Tibial nerve (tissue), 4 donors: ENCODE data around the gene CNOT2.

Source experiments
- EP300 ChIP-seq, 2 donors: sonication (generic); formaldehyde crosslinking; IDR thresholded peaks; one replicate each; pipeline ENCODE4 v1.6.1; 2017; ENCODE audit warnings: antibody characterized with exemption in 2 of 2, mild to moderate bottlenecking in 1 of 2
- POLR2A ChIP-seq, 2 donors: fragments of 450-650 bp; IDR thresholded peaks; one replicate each; pipeline ENCODE4 v1.6.1; 2017; ENCODE audit warnings: antibody characterized with exemption in 2 of 2, mild to moderate bottlenecking in 2 of 2, moderate library complexity in 2 of 2
- TF ChIP-seq, protein P1 (sequence below), 5 experiments: fragments of 200-600 bp in 3 of 5; fragments of 450-650 bp in 2 of 5; sonication (generic) in 3 of 5; IDR thresholded peaks; one replicate each; pipeline ENCODE4 v1.5.1; 2016 to 2019; ENCODE audit warnings: antibody characterized with exemption in 5 of 5, mild to moderate bottlenecking in 3 of 5, moderate library complexity in 2 of 5

DNA sequence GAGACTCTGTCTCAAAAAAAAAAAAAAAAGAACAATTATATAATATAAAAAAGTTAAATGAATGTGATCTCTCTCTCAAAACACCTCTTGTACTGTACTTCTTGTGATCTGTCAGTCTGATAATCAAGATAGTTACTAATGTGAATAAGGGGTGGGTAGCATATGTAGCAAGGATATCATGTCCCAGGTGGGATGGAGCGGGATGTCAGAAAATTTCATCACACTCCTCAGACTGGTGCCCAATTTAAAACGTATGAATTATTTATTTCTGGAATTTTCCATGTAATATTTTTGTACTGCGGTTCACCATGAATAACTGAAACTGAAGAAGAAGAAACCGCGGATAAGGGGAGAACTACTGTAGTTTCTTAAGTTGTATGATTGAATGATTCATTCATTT, 11.0 kb downstream of the CNOT2 start:
- no peak for TF ChIP-seq POLR2A (IDR thresholded peaks at IDR 0.05)
- TF ChIP-seq, protein P1, sequence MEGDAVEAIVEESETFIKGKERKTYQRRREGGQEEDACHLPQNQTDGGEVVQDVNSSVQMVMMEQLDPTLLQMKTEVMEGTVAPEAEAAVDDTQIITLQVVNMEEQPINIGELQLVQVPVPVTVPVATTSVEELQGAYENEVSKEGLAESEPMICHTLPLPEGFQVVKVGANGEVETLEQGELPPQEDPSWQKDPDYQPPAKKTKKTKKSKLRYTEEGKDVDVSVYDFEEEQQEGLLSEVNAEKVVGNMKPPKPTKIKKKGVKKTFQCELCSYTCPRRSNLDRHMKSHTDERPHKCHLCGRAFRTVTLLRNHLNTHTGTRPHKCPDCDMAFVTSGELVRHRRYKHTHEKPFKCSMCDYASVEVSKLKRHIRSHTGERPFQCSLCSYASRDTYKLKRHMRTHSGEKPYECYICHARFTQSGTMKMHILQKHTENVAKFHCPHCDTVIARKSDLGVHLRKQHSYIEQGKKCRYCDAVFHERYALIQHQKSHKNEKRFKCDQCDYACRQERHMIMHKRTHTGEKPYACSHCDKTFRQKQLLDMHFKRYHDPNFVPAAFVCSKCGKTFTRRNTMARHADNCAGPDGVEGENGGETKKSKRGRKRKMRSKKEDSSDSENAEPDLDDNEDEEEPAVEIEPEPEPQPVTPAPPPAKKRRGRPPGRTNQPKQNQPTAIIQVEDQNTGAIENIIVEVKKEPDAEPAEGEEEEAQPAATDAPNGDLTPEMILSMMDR (IDR thresholded peaks at IDR 0.05), result no peak
- TF ChIP-seq EP300 (IDR thresholded peaks at IDR 0.05), result no peak
